GM12872 (cell line): ENCODE measurements around the gene OR4K5.

Experiments used
- TF ChIP-seq, protein P1 (sequence below): IDR thresholded peaks from 3 replicates; pipeline ENCODE4 v1.5.1; 2011; ENCODE audit warnings: low read depth, mild to moderate bottlenecking, low read length, moderate library complexity; ENCODE audit not compliant: insufficient read depth

The OR4K5 gene

DNA sequence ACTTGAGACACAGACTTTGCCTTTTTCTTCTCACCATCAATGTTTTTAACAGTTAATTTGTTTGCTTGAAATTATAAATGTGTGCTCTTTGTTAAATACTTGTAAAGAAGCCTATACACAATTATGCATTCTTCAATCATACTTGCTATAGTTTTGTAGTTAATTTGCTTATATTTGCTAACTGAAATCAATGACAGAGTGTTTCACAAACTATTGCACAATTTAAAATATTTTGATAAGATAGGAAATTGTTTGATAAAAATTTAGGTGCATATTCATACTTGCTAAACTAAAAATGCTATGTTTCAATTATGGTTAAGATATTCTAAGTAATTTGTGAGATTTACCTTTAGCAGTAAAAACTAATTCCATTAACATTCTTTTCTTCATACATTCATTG is 13.7 kb upstream of the OR4K5 start:
- TF ChIP-seq, protein P1, sequence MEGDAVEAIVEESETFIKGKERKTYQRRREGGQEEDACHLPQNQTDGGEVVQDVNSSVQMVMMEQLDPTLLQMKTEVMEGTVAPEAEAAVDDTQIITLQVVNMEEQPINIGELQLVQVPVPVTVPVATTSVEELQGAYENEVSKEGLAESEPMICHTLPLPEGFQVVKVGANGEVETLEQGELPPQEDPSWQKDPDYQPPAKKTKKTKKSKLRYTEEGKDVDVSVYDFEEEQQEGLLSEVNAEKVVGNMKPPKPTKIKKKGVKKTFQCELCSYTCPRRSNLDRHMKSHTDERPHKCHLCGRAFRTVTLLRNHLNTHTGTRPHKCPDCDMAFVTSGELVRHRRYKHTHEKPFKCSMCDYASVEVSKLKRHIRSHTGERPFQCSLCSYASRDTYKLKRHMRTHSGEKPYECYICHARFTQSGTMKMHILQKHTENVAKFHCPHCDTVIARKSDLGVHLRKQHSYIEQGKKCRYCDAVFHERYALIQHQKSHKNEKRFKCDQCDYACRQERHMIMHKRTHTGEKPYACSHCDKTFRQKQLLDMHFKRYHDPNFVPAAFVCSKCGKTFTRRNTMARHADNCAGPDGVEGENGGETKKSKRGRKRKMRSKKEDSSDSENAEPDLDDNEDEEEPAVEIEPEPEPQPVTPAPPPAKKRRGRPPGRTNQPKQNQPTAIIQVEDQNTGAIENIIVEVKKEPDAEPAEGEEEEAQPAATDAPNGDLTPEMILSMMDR = no peak

DNA sequence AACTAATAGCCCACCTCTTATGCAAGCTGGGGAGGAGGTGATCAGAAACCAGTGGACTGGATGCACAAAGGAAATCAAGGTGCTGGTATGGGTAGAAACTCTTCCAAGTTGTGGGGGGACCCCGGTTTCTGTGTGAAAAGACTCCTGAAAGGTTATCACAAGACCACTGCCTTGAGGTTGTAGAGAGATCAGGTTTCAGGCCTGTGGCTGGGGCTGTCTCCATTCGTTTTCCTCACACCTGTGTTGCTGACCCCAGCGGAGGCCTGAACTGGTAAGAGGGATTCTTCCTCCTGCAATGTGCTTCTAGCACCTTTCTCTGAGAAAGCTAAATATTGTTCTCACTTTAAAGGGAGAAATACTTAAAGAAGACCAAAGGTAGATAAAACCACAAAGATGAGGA is 9.3 kb upstream of the OR4K5 start:
- TF ChIP-seq, protein P1 = no peak

DNA sequence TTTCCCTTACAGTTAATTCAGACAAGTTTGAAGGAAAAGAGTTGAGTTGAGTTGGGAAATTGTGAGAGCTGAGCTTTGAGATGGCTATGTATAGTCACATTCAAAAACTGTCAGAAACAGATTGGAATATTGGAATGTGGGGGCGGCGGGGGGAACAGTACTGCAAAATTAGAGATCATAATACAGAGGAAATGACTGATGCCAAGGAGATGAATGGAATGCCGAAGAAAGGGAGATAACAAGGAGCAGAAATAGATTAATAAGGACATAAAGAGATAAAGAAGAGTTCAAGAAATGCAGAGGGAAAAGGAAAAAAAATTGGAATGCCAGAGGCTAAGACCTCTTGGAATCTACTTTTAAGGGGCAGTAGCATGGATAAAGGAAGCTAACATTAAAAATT is 3.2 kb upstream of the OR4K5 start:
- TF ChIP-seq, protein P1 = no peak

DNA sequence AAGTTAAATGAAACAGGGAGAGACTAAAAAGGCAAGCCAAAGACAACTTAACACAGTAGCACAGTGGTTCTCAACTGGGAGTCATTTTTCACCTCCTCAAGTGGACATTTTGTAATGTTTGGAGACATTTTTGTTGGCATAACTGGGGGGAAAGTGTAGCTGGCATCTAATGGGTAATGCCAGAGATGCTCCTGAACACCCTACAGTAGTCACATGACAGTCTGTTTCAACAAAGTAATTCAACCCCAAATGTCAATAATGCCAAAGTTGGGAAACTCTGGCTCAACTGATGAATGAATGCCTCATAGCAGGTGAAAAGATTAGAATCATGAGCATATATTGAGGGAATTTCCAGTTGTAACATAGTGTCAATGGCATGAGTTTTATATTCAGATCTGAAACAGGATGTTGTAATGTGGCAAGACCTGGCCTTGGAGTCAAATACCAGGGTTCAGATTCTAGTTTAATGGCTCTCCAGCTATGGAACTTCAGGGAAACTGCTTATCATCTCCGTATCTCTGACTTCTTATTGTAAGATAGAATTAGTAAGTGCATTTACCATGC is 2.4 kb upstream of the OR4K5 start:
- TF ChIP-seq, protein P1 = no peak

DNA sequence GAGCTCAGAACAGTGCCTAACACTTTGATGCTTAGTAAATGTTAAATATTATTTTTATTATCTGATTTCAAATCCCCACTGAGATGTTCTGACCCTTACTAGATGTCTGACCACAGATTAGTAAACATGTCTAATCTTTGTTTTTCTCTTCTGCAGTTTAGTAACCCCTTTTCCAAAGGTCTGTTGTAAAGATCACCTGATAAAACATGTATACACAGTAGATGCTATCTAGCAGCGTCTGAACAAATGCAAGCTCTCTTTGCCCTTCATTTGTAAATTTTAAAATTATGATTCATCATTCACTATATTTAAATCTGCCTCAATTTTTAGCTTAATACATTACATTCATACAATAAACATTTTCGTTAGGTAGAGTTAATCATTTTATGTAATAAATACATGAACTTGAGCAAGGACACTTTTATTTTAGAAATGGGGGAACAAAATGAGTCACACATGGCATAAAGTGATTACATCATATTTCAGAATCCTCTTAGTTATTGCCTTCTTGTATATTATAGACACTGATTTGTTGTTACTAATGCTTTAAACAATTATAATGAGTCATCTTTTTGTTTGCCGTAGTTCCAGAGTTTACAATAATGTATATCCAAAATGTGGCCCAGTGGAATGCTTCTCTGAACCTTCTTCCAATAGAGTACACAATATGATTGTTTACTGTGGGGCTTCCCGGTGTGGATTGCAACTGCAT is 1.7 kb upstream of the OR4K5 start:
- TF ChIP-seq, protein P1 = no peak

DNA sequence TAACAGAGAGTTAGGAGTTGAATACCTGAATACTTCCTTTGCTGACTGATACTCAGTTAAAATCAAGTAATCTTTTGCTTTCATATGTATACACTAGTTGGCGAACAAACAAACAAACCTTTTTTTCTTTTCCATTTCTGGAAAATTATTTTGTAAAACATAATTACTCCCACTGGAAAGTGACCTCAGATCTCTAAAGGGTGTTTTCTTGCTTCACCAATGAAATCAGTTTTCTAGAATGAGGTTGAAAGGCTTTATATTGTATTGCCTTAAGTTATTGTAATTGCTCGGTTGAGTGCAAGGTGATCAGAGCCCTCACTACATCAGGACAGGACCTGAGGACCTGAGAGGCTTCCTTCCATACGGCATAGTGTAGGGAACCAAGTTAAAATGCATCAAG is 10.2 kb downstream of the OR4K5 start, which contains the start of gene OR4K1:
Gene OR4K1, plus strand, starts transcription at position 301 of the 400 bp plus-strand sequence. CDS start 4,750 bp downstream, outside the sequence.
- TF ChIP-seq, protein P1 = no peak

DNA sequence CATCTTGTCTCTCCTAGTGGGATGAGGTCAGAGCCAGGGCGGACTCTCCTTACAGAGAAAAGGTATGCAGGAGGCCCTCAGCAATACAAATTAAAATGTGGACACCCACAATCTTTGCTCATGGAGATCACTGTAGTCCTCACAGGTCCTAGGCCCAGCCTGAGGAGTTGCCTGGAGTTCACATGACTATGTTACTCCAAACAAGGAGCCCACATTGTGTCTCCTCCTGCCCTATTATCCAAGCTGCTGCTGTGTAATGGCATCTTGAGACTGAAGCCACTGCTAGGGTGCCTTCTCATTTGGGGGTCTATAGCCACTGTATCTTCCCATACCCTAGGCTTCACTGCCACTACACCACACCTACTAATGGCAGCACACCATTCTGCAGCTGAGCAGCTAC is 21.3 kb downstream of the OR4K5 start:
- TF ChIP-seq, protein P1 = no peak
